Adrenal gland (tissue), 5 donors: Measurements from ENCODE around the gene SRGAP1.

Source experiments
- CTCF ChIP-seq, 6 experiments: fragments of 450-650 bp in 4 of 6; fragments of 200-600 bp in 2 of 6; sonication (generic) in 1 of 6; IDR thresholded peaks; 1 replicate in 5 of 6; 2 replicates in 1 of 6; pipeline versions ENCODE4 v1.5.1 to v1.8.0; 2016 to 2021; ENCODE audit warnings: antibody characterized with exemption in 6 of 6, mild to moderate bottlenecking in 2 of 6, moderate library complexity in 1 of 6
- POLR2A ChIP-seq, 2 donors: fragments of 450-650 bp; IDR thresholded peaks; one replicate each; pipeline ENCODE4 v1.6.1; 2017; ENCODE audit warnings: antibody characterized with exemption in 2 of 2, mild to moderate bottlenecking in 2 of 2, moderate library complexity in 1 of 2
- donor health status: DM: no; HTN: no; CAD: no.

- TF ChIP-seq CTCF (IDR thresholded peaks at IDR 0.05), result no peak
- no peak for TF ChIP-seq POLR2A (IDR thresholded peaks at IDR 0.05)
These were observed 254.9 kb downstream of the SRGAP1 start for GRCh38 chr12:64099397-64099796.
